Measurements from ENCODE around the gene OR5P2. TPM values are rescaled to one million over a fixed set of nuclear protein-coding genes. Genes with fewer than 3 reads are reported as not detected.

Gene OR5P2, protein sequence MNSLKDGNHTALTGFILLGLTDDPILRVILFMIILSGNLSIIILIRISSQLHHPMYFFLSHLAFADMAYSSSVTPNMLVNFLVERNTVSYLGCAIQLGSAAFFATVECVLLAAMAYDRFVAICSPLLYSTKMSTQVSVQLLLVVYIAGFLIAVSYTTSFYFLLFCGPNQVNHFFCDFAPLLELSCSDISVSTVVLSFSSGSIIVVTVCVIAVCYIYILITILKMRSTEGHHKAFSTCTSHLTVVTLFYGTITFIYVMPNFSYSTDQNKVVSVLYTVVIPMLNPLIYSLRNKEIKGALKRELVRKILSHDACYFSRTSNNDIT
- 10 to 100 TPM in 1 of 2 donors, under 1 TPM in 1; 0.83 to 17.3 TPM for total RNA-seq
- not detected for polyA plus RNA-seq
- long read RNA-seq, donor 1: 0 reads
- long read RNA-seq, donor 2: 0 reads
- long read RNA-seq, donor 3: 0 reads
- long read RNA-seq, donor 4: 0 reads
- long read RNA-seq, donor 5: 0 reads

DNA sequence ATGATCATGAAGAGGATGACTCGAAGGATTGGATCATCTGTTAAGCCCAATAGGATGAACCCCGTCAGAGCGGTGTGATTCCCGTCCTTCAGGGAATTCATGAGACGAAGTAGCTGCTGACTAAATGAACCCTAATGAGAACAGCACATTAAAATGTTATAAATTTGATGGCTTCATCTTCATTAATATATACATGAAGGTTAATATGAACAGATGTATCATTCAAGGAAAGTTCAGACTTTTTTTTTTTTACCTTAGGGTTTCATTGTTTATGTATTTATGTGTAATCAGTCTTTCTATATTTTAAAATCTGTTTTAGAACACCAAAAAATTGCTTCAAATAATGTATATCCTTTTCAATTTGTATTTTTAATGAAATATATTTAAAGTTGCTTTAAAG, at the start of gene OR5P2:
TSS of gene OR5P2 (minus strand) at position 101 of the 400 bp plus-strand sequence. CDS start at position 101, 0 bp downstream.
- H3K4me1 ChIP-seq (ENCODE audit: control insufficient read depth in 5 of 5, insufficient read depth in 5 of 5, low read length in 5 of 5): no peaks in the 10 kb centered on the region
- H3K27ac ChIP-seq (ENCODE audit: low read depth in 1 of 2, low read length in 1 of 2): no peak within 1 kb of the TSS
- H3K9me3 ChIP-seq (ENCODE audit: control insufficient read depth in 4 of 4, insufficient read depth in 3 of 4, low read length in 3 of 4): peaks cover 0 to 4% (median 0%) of the 10 kb centered on the region in 4 donors
- H3K4me3 ChIP-seq: no peak within 1 kb of the TSS
- no peak within 1 kb of the TSS for H3K9ac ChIP-seq (ENCODE audit: insufficient read depth in 1 of 2, low read length in 2 of 2)
- ATAC-seq (ENCODE audit: insufficient read depth, low FRiP score) (no peak), DNase-seq (no peak)
- H3K36me3 ChIP-seq (ENCODE audit: control insufficient read depth in 4 of 4, insufficient read depth in 4 of 4, low read length in 4 of 4): no peaks in the 10 kb centered on the region
- TF ChIP-seq, protein P1, sequence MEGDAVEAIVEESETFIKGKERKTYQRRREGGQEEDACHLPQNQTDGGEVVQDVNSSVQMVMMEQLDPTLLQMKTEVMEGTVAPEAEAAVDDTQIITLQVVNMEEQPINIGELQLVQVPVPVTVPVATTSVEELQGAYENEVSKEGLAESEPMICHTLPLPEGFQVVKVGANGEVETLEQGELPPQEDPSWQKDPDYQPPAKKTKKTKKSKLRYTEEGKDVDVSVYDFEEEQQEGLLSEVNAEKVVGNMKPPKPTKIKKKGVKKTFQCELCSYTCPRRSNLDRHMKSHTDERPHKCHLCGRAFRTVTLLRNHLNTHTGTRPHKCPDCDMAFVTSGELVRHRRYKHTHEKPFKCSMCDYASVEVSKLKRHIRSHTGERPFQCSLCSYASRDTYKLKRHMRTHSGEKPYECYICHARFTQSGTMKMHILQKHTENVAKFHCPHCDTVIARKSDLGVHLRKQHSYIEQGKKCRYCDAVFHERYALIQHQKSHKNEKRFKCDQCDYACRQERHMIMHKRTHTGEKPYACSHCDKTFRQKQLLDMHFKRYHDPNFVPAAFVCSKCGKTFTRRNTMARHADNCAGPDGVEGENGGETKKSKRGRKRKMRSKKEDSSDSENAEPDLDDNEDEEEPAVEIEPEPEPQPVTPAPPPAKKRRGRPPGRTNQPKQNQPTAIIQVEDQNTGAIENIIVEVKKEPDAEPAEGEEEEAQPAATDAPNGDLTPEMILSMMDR (IDR thresholded peaks at IDR 0.05; ENCODE audit: control extremely low read depth, extremely low read depth): no peak
- no peaks in the 10 kb centered on the region for H3K27me3 ChIP-seq (ENCODE audit: control insufficient read depth in 3 of 3, insufficient read depth in 3 of 3, low read length in 2 of 3)
- WGBS, 2 donors: 85 to 91% methylated on average over 5 of the region's 5 CpGs

DNA sequence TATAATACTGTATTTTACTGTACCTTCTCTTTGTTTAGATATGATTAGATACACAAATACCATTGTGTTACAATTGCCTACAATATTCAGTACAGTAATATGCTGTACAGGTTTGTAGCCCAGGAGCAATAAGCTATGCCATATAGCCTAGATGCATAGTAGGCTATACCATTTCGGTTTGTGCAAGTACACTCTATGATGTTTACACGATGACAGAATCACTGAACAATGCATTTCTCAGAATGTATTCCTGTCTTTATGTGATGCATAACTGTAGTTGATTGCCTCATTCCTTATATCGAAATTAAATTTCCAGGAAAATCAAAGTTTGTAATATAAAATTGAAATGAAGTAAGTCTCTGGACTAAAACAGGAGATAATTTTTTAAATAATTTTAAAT, 49.3 kb upstream of the OR5P2 start:
- 85 to 92% methylated on average over 3 of the region's 3 CpGs for WGBS, 2 donors
- no peaks in the 10 kb centered on the region for H3K36me3 ChIP-seq (ENCODE audit: control insufficient read depth in 4 of 4, insufficient read depth in 4 of 4, low read length in 4 of 4)
- no peak overlapping the region for H3K27ac ChIP-seq (ENCODE audit: low read depth in 1 of 2, low read length in 1 of 2)
- no peak overlapping the region for H3K9ac ChIP-seq (ENCODE audit: insufficient read depth in 1 of 2, low read length in 2 of 2)
- H3K4me3 ChIP-seq: no peak overlapping the region
- DNase-seq: no peak
- peaks cover 0 to 3% (median 0%) of the 10 kb centered on the region in 4 donors for H3K9me3 ChIP-seq (ENCODE audit: control insufficient read depth in 4 of 4, insufficient read depth in 3 of 4, low read length in 3 of 4)
- TF ChIP-seq, protein P1 (IDR thresholded peaks at IDR 0.05; ENCODE audit: control extremely low read depth, extremely low read depth): no peak
- no peaks in the 10 kb centered on the region for H3K27me3 ChIP-seq (ENCODE audit: control insufficient read depth in 3 of 3, insufficient read depth in 3 of 3, low read length in 2 of 3)
- no peak for ATAC-seq (ENCODE audit: insufficient read depth, low FRiP score)
- H3K4me1 ChIP-seq (ENCODE audit: control insufficient read depth in 5 of 5, insufficient read depth in 5 of 5, low read length in 5 of 5): no peaks in the 10 kb centered on the region

DNA sequence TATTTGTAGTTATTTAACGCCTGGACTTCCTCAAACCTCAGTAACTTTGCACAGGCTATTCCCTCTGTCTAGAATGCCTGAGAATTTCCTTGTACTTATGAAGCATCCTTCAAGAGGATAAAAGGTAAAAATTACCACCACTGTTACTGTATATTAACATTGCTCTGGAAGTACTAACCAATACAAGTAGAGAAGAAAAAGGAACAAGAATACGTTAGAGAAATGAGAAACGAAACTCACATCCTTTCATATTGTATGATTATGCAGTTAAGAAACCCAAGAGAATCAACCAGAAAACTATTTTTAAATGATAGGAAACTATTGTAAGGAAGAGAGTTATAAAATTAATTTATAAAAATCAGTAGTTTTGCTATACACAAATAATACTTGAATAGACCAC, 48.2 kb upstream of the OR5P2 start:
- peaks cover 0 to 3% (median 0%) of the 10 kb centered on the region in 4 donors for H3K9me3 ChIP-seq (ENCODE audit: control insufficient read depth in 4 of 4, insufficient read depth in 3 of 4, low read length in 3 of 4)
- no peaks in the 10 kb centered on the region for H3K27me3 ChIP-seq (ENCODE audit: control insufficient read depth in 3 of 3, insufficient read depth in 3 of 3, low read length in 2 of 3)
- WGBS, 2 donors: 48 to 52% methylated on average over 3 of the region's 3 CpGs
- no peak overlapping the region for H3K9ac ChIP-seq (ENCODE audit: insufficient read depth in 1 of 2, low read length in 2 of 2)
- H3K27ac ChIP-seq (ENCODE audit: low read depth in 1 of 2, low read length in 1 of 2): no peak overlapping the region
- ATAC-seq (ENCODE audit: insufficient read depth, low FRiP score) (no peak), DNase-seq (no peak)
- H3K36me3 ChIP-seq (ENCODE audit: control insufficient read depth in 4 of 4, insufficient read depth in 4 of 4, low read length in 4 of 4): no peaks in the 10 kb centered on the region
- TF ChIP-seq, protein P1 (IDR thresholded peaks at IDR 0.05; ENCODE audit: control extremely low read depth, extremely low read depth): no peak
- H3K4me3 ChIP-seq: no peak overlapping the region
- no peaks in the 10 kb centered on the region for H3K4me1 ChIP-seq (ENCODE audit: control insufficient read depth in 5 of 5, insufficient read depth in 5 of 5, low read length in 5 of 5)

All from lung (tissue), 16 donors.